HG03442 (cell line): ENCODE results near the gene TP53I11.

ENCODE experiments used
- ATAC-seq: cut with Tn5 transposase; IDR thresholded peaks from one replicate; pipeline ENCODE4 v1.9.1; 2021; ENCODE audit warnings: mild to moderate bottlenecking, moderate library complexity; ENCODE audit not compliant: unreplicated experiment

Gene TP53I11

GRCh38 chr11:44889266-44889665, 61.4 kb downstream of the TP53I11 start:
- no peak for ATAC-seq

GRCh38 chr11:44887636-44888035, 63.0 kb downstream of the TP53I11 start:
- no peak for ATAC-seq

GRCh38 chr11:44886790-44887140, 63.9 kb downstream of the TP53I11 start:
- ATAC-seq: no peak

- ATAC-seq: no peak
Measured at GRCh38 chr11:44885919-44886789, 64.5 kb downstream of the TP53I11 start.

- ATAC-seq: no peak
Measured at GRCh38 chr11:44885065-44885810, 65.4 kb downstream of the TP53I11 start.

GRCh38 chr11:44884056-44884455, 66.6 kb downstream of the TP53I11 start:
- no peak for ATAC-seq

- ATAC-seq: no peak
Measured at GRCh38 chr11:44883277-44883676, 67.4 kb downstream of the TP53I11 start.
